WERI-Rb-1 (cell line): ENCODE results near the gene KLC4.

Experiments used
- DNase-seq: peaks from one replicate; pipeline ENCODE4 v3.0.0-alpha.2; 2020
- H3K27ac ChIP-seq: fragments of 250-450 bp; sonication (Bioruptor Pico); 2 replicates; pipeline ENCODE4 v1.5.1; 2020; ENCODE audit warnings: mild to moderate bottlenecking, moderate library complexity
- H3K27me3 ChIP-seq: fragments of 250-450 bp; sonication (Bioruptor Pico); 2 replicates; pipeline ENCODE4 v1.5.1; 2021; ENCODE audit warnings: mild to moderate bottlenecking, low read depth, moderate library complexity; ENCODE audit not compliant: insufficient read depth, severe bottlenecking
- H3K36me3 ChIP-seq: fragments of 250-450 bp; sonication (Bioruptor Pico); 2 replicates; pipeline ENCODE4 v1.5.1; 2020; ENCODE audit warnings: mild to moderate bottlenecking, moderate library complexity
- H3K4me3 ChIP-seq: 2 replicates; pipeline ENCODE4 v1.5.1; 2011; ENCODE audit warnings: low read depth, mild to moderate bottlenecking, control low read depth, low read length
- H3K9me3 ChIP-seq: fragments of 250-450 bp; sonication (Bioruptor Pico); 2 replicates; pipeline ENCODE4 v1.5.1; 2021; ENCODE audit warnings: mild to moderate bottlenecking, moderate library complexity; ENCODE audit not compliant: severe bottlenecking
- CTCF ChIP-seq: IDR thresholded peaks from 2 replicates; pipeline ENCODE4 v1.5.1; 2011; ENCODE audit warnings: low read depth, mild to moderate bottlenecking, control low read depth, inconsistent platforms, low read length

KLC4 gene

GRCh38 chr6:43053545-43054205 lies 5.8 kb upstream of the KLC4 start, which contains the start of gene CUL7:
Gene CUL7 (minus strand): TSS chr6:43053851. CDS start chr6:43052788, 1,063 bp downstream.
- H3K36me3 ChIP-seq, result peaks cover 85% of the 10 kb centered on the region
- DNase-seq, result peak; percentile 98
- H3K27ac ChIP-seq, result peak within 1 kb of the TSS; percentile 93
- H3K9me3 ChIP-seq, result no peaks in the 10 kb centered on the region
- TF ChIP-seq CTCF, result no peak; the same call in 1 of the 2 replicates
- H3K27me3 ChIP-seq, result no peaks in the 10 kb centered on the region
- H3K4me3 ChIP-seq, result peak within 1 kb of the TSS; percentile 77

- no peaks in the 10 kb centered on the region for H3K27me3 ChIP-seq
- peak overlapping the region; percentile 93 for H3K27ac ChIP-seq
- no peaks in the 10 kb centered on the region for H3K9me3 ChIP-seq
- DNase-seq, result no peak
- no peak for TF ChIP-seq CTCF
- peak overlapping the region; percentile 77 for H3K4me3 ChIP-seq
- H3K36me3 ChIP-seq, result peaks cover 79% of the 10 kb centered on the region
Observed at GRCh38 chr6:43054206-43054943, 5.1 kb upstream of the KLC4 start.

GRCh38 chr6:43055966-43056365 lies 3.5 kb upstream of the KLC4 start:
- Histone ChIP-seq H3K9me3 (no peaks in the 10 kb centered on the region), H3K27me3 (no peaks in the 10 kb centered on the region)

GRCh38 chr6:43058531-43058930 lies 900 bp upstream of the KLC4 start:
- H3K9me3 ChIP-seq, result no peaks in the 10 kb centered on the region
- peak overlapping the region; percentile 98 for H3K4me3 ChIP-seq
- DNase-seq, result no peak
- no peak for TF ChIP-seq CTCF
- no peaks in the 10 kb centered on the region for H3K27me3 ChIP-seq
- peaks cover 57% of the 10 kb centered on the region for H3K36me3 ChIP-seq
- H3K27ac ChIP-seq, result peak overlapping the region; percentile 90

More at GRCh38 chr6:43055966-43056365, 3.5 kb upstream of the KLC4 start:
- Histone ChIP-seq H3K4me3 (no peak overlapping the region), H3K36me3 (peaks cover 63% of the 10 kb centered on the region), H3K27ac (no peak overlapping the region)
- no peak for TF ChIP-seq CTCF
- no peak for DNase-seq

- peak; percentile 62 for DNase-seq
- H3K36me3 ChIP-seq, result peaks cover 45% of the 10 kb centered on the region
- no peaks in the 10 kb centered on the region for H3K27me3 ChIP-seq
- no peaks in the 10 kb centered on the region for H3K9me3 ChIP-seq
- no peak for TF ChIP-seq CTCF
- H3K4me3 ChIP-seq, result peak overlapping the region; percentile 98
- peak overlapping the region; percentile 90 for H3K27ac ChIP-seq
Observed at GRCh38 chr6:43060034-43060754, 763 bp downstream of the KLC4 start.
